Left lung (tissue), 10 donors: ENCODE data around the gene RNF8. TPM values are rescaled to one million over a fixed set of nuclear protein-coding genes. Genes with fewer than 3 reads are reported as not detected.
A peak's percentile ranks its signal among the peaks of the same experiment; 100 is the strongest.

Experiments used
- ATAC-seq: fragments of 200-7000 bp; cut with Tn5 transposase; one replicate; pipeline ENCODE4 v1.9.1; 2020; ENCODE audit warnings: moderate library complexity
- DNase-seq, 4 donors: peaks; one replicate each; pipeline ENCODE4 v3.0.0-alpha.2; 2013 to 2020
- H3K27ac ChIP-seq, 2 donors: fragments of 200-600 bp; sonication (generic) in 1 of 2; one replicate each; pipeline versions ENCODE4 v1.5.0 to v1.8.0; 2020 to 2021
- H3K27me3 ChIP-seq, 2 donors: fragments of 200-600 bp; sonication (generic) in 1 of 2; one replicate each; pipeline versions ENCODE4 v1.5.0 to v1.8.0; 2020 to 2021
- H3K36me3 ChIP-seq, 2 donors: fragments of 200-600 bp; sonication (generic) in 1 of 2; one replicate each; pipeline versions ENCODE4 v1.5.0 to v1.8.0; 2020 to 2021
- H3K4me1 ChIP-seq, 2 donors: fragments of 200-600 bp; one replicate each; pipeline ENCODE4 v1.8.0; 2021
- H3K4me3 ChIP-seq, 2 donors: fragments of 200-600 bp; sonication (generic) in 1 of 2; one replicate each; pipeline versions ENCODE4 v1.5.0 to v1.8.0; 2020 to 2021; ENCODE audit warnings: mild to moderate bottlenecking in 1 of 2
- H3K9me3 ChIP-seq, 2 donors: fragments of 200-600 bp; sonication (generic) in 1 of 2; one replicate each; pipeline versions ENCODE4 v1.5.0 to v1.8.0; 2020 to 2021
- CTCF ChIP-seq, 2 donors: fragments of 200-600 bp; sonication (generic) in 1 of 2; IDR thresholded peaks; one replicate each; pipeline versions ENCODE4 v1.5.0 to v1.8.0; 2021; ENCODE audit warnings: antibody characterized with exemption in 2 of 2
- intact Hi-C, 2 donors: fragments of 100-400 bp; cut with DNase I; formaldehyde crosslinking; loops; one replicate each; pipeline versions ENCODE4 v1.11.2 to v1.14.2; 2022
- polyA plus RNA-seq, 6 donors: library from polyadenylated mRNA; unstranded; fragments of 120-200 nt; gene quantifications; one replicate each; pipeline ENCODE4 v1.2.1, GENCODE V29; 2013; ENCODE audit not compliant: insufficient read length in 6 of 6
- total RNA-seq, 2 donors: library from RNA; stranded (reverse); fragmentation: NEBNext Ultra II Directional; extraction: Animal tissue kit (Norgen Biotek cat#: 25700); gene quantifications; one replicate each; pipeline ENCODE4 v1.2.1, GENCODE V29; 2021
- donor health status: DM: no; HTN: yes; CAD: no.
- donor health status: DM: no; HTN: no; CAD: no.

Gene RNF8
- total and polyA plus RNA-seq, 8 donors, result 11.8 to 46.1 (median 34.8) TPM

GRCh38 chr6:37316071-37316470, 37.7 kb upstream of the RNF8 start:
- no peak overlapping the region for H3K4me3 ChIP-seq
- peaks cover 0 to 3% of the 10 kb centered on the region in 2 donors for H3K4me1 ChIP-seq
- H3K27ac ChIP-seq, result no peak overlapping the region
- ATAC-seq (no peak), DNase-seq (no peak)
- intact Hi-C loops, result no loop called here
- TF ChIP-seq CTCF (IDR thresholded peaks at IDR 0.05), result no peak
- no peaks in the 10 kb centered on the region for H3K27me3 ChIP-seq
- peaks cover 0 to 85% of the 10 kb centered on the region in 2 donors for H3K36me3 ChIP-seq
- no peaks in the 10 kb centered on the region for H3K9me3 ChIP-seq

GRCh38 chr6:37317312-37318038, 36.3 kb upstream of the RNF8 start:
- intact Hi-C loops, result no loop called here
- Histone ChIP-seq H3K4me3 (no peak overlapping the region), H3K27ac (no peak overlapping the region), H3K27me3 (no peaks in the 10 kb centered on the region), H3K36me3 (peaks cover 0 to 96% of the 10 kb centered on the region in 2 donors), H3K4me1 (no peaks in the 10 kb centered on the region), H3K9me3 (no peaks in the 10 kb centered on the region)
- no peak for DNase-seq
- TF ChIP-seq CTCF (IDR thresholded peaks at IDR 0.05), result no peak
- no peak for ATAC-seq

- Histone ChIP-seq H3K4me1 (no peaks in the 10 kb centered on the region), H3K4me3 (no peak overlapping the region), H3K36me3 (peaks cover 0 to 93% of the 10 kb centered on the region in 2 donors), H3K27me3 (no peaks in the 10 kb centered on the region), H3K27ac (no peak overlapping the region), H3K9me3 (no peaks in the 10 kb centered on the region)
- no peak for TF ChIP-seq CTCF (IDR thresholded peaks at IDR 0.05)
- no peak for DNase-seq
- intact Hi-C loops, result no loop called here
- no peak for ATAC-seq
Measured at GRCh38 chr6:37319156-37319555, 34.6 kb upstream of the RNF8 start.

- DNase-seq, result no peak
Measured at GRCh38 chr6:37319856-37320480, 33.8 kb upstream of the RNF8 start.

More at GRCh38 chr6:37319856-37320480, 33.8 kb upstream of the RNF8 start:
- Histone ChIP-seq H3K36me3 (peaks cover 0 to 85% of the 10 kb centered on the region in 2 donors), H3K9me3 (no peaks in the 10 kb centered on the region), H3K4me1 (no peaks in the 10 kb centered on the region), H3K27me3 (no peaks in the 10 kb centered on the region), H3K27ac (no peak overlapping the region), H3K4me3 (no peak overlapping the region)
- TF ChIP-seq CTCF (IDR thresholded peaks at IDR 0.05), result no peak
- peak; percentile 50 for ATAC-seq
- intact Hi-C loops, result no loop called here
